ENCODE results near the gene CD247. TPM values are rescaled to one million over a fixed set of nuclear protein-coding genes. Genes with fewer than 3 reads are reported as not detected.
A peak's percentile ranks its signal among the peaks of the same experiment; 100 is the strongest.

CD247 gene
- total and polyA plus RNA-seq, 9 of the 15 experiments (the other 6 are each of a cell fraction or from before 2014, with no cell fraction given) = 0.08 to 0.42 (median 0.28) TPM; not detected in 5

DNA sequence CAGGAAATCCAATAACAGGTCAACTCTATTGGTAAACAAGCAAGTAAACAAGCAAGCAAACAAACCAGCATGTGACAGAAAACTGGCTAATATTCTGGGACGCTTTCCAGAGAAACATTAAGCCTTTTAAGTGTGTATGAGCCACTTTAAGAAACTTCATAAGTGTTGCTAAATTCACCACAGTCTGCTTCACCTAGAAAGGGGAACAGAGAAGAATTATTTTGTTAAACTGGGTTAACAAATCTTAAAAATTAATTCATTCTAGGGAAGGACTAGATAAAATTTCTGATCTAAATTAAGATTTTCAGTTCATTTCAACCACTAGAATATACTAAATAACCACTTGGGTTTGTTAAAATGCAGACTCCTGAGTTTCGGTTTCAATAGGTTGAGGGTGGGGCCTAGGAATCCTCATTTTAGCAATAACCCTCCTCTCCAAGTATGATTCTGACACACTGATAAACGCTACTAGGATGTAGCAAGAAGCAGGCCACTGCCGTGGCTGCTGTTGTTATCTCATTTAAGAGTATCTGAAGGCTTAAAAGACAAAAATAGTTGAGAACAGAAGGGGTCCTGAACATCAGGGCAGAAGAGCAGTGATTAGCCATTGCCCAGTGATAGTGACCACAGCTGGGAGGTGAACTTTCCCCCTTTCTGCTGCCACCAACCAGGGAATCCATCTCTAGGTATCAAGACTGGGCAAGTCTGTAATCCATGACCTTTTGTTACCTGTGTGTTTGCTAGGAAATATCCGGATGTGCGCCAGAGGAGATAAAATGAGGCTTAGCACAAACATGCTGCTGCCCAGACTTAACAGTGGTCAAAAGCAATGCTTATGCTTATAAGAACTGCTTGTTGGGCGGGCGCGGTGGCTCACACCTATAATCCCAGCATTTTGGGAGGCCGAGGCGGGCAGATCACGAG is 24.0 kb upstream of the CD247 start (continued):
- TF ChIP-seq, protein P1, sequence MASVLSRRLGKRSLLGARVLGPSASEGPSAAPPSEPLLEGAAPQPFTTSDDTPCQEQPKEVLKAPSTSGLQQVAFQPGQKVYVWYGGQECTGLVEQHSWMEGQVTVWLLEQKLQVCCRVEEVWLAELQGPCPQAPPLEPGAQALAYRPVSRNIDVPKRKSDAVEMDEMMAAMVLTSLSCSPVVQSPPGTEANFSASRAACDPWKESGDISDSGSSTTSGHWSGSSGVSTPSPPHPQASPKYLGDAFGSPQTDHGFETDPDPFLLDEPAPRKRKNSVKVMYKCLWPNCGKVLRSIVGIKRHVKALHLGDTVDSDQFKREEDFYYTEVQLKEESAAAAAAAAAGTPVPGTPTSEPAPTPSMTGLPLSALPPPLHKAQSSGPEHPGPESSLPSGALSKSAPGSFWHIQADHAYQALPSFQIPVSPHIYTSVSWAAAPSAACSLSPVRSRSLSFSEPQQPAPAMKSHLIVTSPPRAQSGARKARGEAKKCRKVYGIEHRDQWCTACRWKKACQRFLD (CRISPR knock-in tag; IDR thresholded peaks at IDR 0.05) = no peak
- TF ChIP-seq, protein P2, sequence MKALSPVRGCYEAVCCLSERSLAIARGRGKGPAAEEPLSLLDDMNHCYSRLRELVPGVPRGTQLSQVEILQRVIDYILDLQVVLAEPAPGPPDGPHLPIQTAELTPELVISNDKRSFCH (CRISPR knock-in tag; IDR thresholded peaks at IDR 0.05) = no peak
- TF ChIP-seq, protein P2 (tag; IDR thresholded peaks at IDR 0.05) = 0 out of 2 replicates have a peak, but pooled peaks have one; percentile 27
- no peak for TF ChIP-seq ILF3 (IDR thresholded peaks at IDR 0.05; ENCODE audit: borderline replicate concordance)
- no peak for TF ChIP-seq NFATC3 (IDR thresholded peaks at IDR 0.05)
- TF ChIP-seq FUS (optimal IDR thresholded peaks at IDR 0.05; ENCODE audit: low read depth, low read length) = no peak
- TF ChIP-seq RFX7 (CRISPR knock-in tag; IDR thresholded peaks at IDR 0.05) = no peak
- no peak for TF ChIP-seq ZNF263 (CRISPR knock-in tag; IDR thresholded peaks at IDR 0.05; ENCODE audit: borderline replicate concordance)
- no peak for TF ChIP-seq ZNF592 (IDR thresholded peaks at IDR 0.05)
- TF ChIP-seq ZNF77 (CRISPR knock-in tag; IDR thresholded peaks at IDR 0.05) = no peak
- TF ChIP-seq MEIS2 (IDR thresholded peaks at IDR 0.05; ENCODE audit: partially characterized antibody) = no peak
- no peak for TF ChIP-seq CBX5 (IDR thresholded peaks at IDR 0.05; ENCODE audit: borderline replicate concordance, low read depth)
- no peak for TF ChIP-seq CBX1 (IDR thresholded peaks at IDR 0.05; ENCODE audit: low read depth)
- no peak for TF ChIP-seq MAX (CRISPR knock-in tag; IDR thresholded peaks at IDR 0.05)
- no peak for TF ChIP-seq PHF20 (IDR thresholded peaks at IDR 0.05; ENCODE audit: partially characterized antibody)
- TF ChIP-seq GATAD2A (IDR thresholded peaks at IDR 0.05) = no peak
- no peak for TF ChIP-seq HMGN3 (IDR thresholded peaks at IDR 0.05; ENCODE audit: borderline replicate concordance, extremely low read depth, insufficient read length, low read depth, low read length)
- TF ChIP-seq CXXC5 (CRISPR knock-in tag; IDR thresholded peaks at IDR 0.05) = no peak
- TF ChIP-seq CEBPG (CRISPR knock-in tag; IDR thresholded peaks at IDR 0.05) = no peak
- peak; percentile 8 to 38; a peak in 1 of 4 replicates for TF ChIP-seq CEBPG (tag; conservative IDR thresholded peaks at IDR 0.05 in 1 of 2, IDR thresholded peaks at IDR 0.05 in 1 of 2)
- TF ChIP-seq ZC3H11A (IDR thresholded peaks at IDR 0.05; ENCODE audit: low read depth, low read length) = no peak
